Breast epithelium (tissue), 3 donors: Measurements from ENCODE around the gene FMO5.

ENCODE experiments used
- CTCF ChIP-seq, 3 donors: fragments of 450-650 bp; IDR thresholded peaks; one replicate each; pipeline ENCODE4 v1.5.1; 2016 to 2017; ENCODE audit warnings: antibody characterized with exemption in 3 of 3, mild to moderate bottlenecking in 3 of 3, moderate library complexity in 3 of 3
- POLR2A ChIP-seq: fragments of 450-650 bp; IDR thresholded peaks from one replicate; pipeline ENCODE4 v1.6.1; 2016; ENCODE audit warnings: antibody characterized with exemption, mild to moderate bottlenecking, moderate library complexity
- POLR2AphosphoS5 ChIP-seq, 3 donors: sonication (generic); formaldehyde crosslinking; IDR thresholded peaks; one replicate each; pipeline ENCODE4 v1.6.1; 2017; ENCODE audit warnings: antibody characterized with exemption in 3 of 3

DNA sequence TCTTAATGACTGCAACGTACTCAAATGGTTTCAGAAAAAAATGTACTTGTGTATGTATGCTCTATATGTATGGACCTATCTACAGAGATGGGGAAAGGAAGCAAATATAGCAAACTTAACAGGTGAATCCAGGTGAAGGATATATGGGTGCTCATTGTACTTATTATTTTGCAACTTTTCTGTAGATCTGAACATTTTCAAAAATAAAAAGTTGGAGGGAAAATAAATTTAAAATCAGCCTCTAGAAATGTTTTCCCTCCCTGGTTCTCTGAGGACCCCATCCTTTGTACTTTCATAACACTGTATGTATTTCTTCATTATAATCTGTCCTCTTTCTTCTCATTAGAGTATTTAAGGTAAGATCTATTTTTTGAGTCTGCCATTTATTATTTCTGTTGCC is 17.9 kb downstream of the FMO5 start:
- TF ChIP-seq CTCF (IDR thresholded peaks at IDR 0.05) (no peak), POLR2AphosphoS5 (IDR thresholded peaks at IDR 0.05) (no peak), POLR2A (no peak)
